Measurements from ENCODE around the gene TP53RK.

Gene TP53RK

GRCh38 chr20:46689082-46689753, at the start of gene TP53RK:
Gene TP53RK, minus strand, starts transcription at chr20:46689444. Its CDS starts 30 bp downstream, at chr20:46689414.
- DNase-seq, result peak; percentile 97

GRCh38 chr20:46735436-46735835, 46.2 kb upstream of the TP53RK start:
- DNase-seq, result no peak

- DNase-seq, result no peak
These were observed 42.5 kb upstream of the TP53RK start for GRCh38 chr20:46731770-46732169.

- DNase-seq, result no peak
These were observed 36.2 kb upstream of the TP53RK start for GRCh38 chr20:46725186-46726165.

GRCh38 chr20:46724343-46724959, 35.2 kb upstream of the TP53RK start:
- no peak for DNase-seq

- no peak for DNase-seq
These were observed 33.8 kb upstream of the TP53RK start for GRCh38 chr20:46723039-46723438.

- no peak for DNase-seq
These were observed 33.2 kb upstream of the TP53RK start for GRCh38 chr20:46722450-46722849.

GRCh38 chr20:46721476-46721875, 32.2 kb upstream of the TP53RK start:
- DNase-seq, result no peak

GRCh38 chr20:46720776-46721425, 31.7 kb upstream of the TP53RK start:
- DNase-seq, result no peak

- DNase-seq, result no peak
These were observed 30.8 kb upstream of the TP53RK start for GRCh38 chr20:46720019-46720418.

GRCh38 chr20:46717818-46718541, 28.7 kb upstream of the TP53RK start:
- no peak for DNase-seq

- DNase-seq, result no peak
These were observed 26.1 kb upstream of the TP53RK start for GRCh38 chr20:46715292-46715756.

- no peak for DNase-seq
These were observed 25.0 kb upstream of the TP53RK start for GRCh38 chr20:46713957-46714834.

GRCh38 chr20:46712056-46712636, 22.9 kb upstream of the TP53RK start:
- no peak for DNase-seq

- DNase-seq, result no peak
These were observed 21.1 kb upstream of the TP53RK start for GRCh38 chr20:46710153-46710913.

- DNase-seq, result no peak
These were observed 20.4 kb upstream of the TP53RK start, which contains the start of gene SLC2A10 for GRCh38 chr20:46709459-46710152. Gene SLC2A10, plus strand, starts transcription at chr20:46709649. Its CDS starts 88 bp downstream, at chr20:46709737.

- DNase-seq, result no peak
These were observed 19.8 kb upstream of the TP53RK start for GRCh38 chr20:46709055-46709458.

- no peak for DNase-seq
These were observed 19.1 kb upstream of the TP53RK start for GRCh38 chr20:46708172-46708860.
